B cell (primary cell): Measurements from ENCODE around the gene DENND5B. TPM values are rescaled to one million over a fixed set of nuclear protein-coding genes. Genes with fewer than 3 reads are reported as not detected.

Source experiments
- ATAC-seq: fragments of 200-7000 bp; cut with Tn5 transposase; one replicate; pipeline ENCODE4 v1.10.0; 2021; ENCODE audit warnings: low read depth, mild to moderate bottlenecking, moderate number of reproducible peaks, moderate library complexity
- CTCF ChIA-PET: fragments of 350-600 bp; sonication (Branson Sonifier 250); formaldehyde crosslinking; loops from one replicate; lab custom pipeline; 2021; ENCODE audit warnings: antibody characterized with exemption, inconsistent platforms; lab: Charles Lee
- POLR2A ChIA-PET: fragments of 350-600 bp; sonication (Branson Sonifier 250); formaldehyde crosslinking; loops from one replicate; lab custom pipeline; 2021; ENCODE audit warnings: antibody characterized with exemption; lab: Charles Lee
- DNase-seq: peaks from one replicate; pipeline ENCODE4 v3.0.0; 2013
- H2AFZ ChIP-seq: 2 replicates; pipeline ENCODE4 v1.6.1; 2012; ENCODE audit warnings: mild to moderate bottlenecking, low read depth, low read length; ENCODE audit not compliant: insufficient read depth, poor library complexity, severe bottlenecking
- H3K27ac ChIP-seq, 2 donors: 1 replicate in 1 of 2; 2 replicates in 1 of 2; pipeline ENCODE4 v1.5.1; 2012 to 2013; ENCODE audit warnings: low read length in 2 of 2, mild to moderate bottlenecking in 2 of 2, moderate library complexity in 1 of 2
- H3K27me3 ChIP-seq, 4 experiments: fragments of 200-600 bp in 1 of 4; sonication (generic) in 1 of 4; replicated peaks in 1 of 4; 1 replicate in 2 of 4; 2 replicates in 2 of 4; pipeline versions ENCODE4 v1.6.1 to v1.7.0; 2013 to 2016; ENCODE audit warnings: low read length in 3 of 4, mild to moderate bottlenecking in 2 of 4, mixed read lengths in 1 of 4, moderate library complexity in 1 of 4; ENCODE audit not compliant: insufficient read depth in 4 of 4, control insufficient read depth in 3 of 4; ENCODE audit errors: control extremely low read depth in 1 of 4
- H3K36me3 ChIP-seq, 2 experiments: replicated peaks in 1 of 2; 1 replicate in 1 of 2; 2 replicates in 1 of 2; pipeline versions ENCODE4 v1.6.1 to v1.7.1; 2013; ENCODE audit warnings: low read length in 1 of 2; ENCODE audit not compliant: insufficient read depth in 2 of 2, control insufficient read depth in 1 of 2; ENCODE audit errors: control extremely low read depth in 1 of 2, extremely low read depth in 1 of 2
- H3K4me1 ChIP-seq, 2 donors: fragments of 200-600 bp in 1 of 2; sonication (generic) in 1 of 2; 1 replicate in 1 of 2; 2 replicates in 1 of 2; pipeline versions ENCODE4 v1.5.1 to v1.6.1; 2013 to 2017; ENCODE audit warnings: low read length in 2 of 2; ENCODE audit not compliant: control insufficient read depth in 2 of 2, insufficient read depth in 2 of 2
- H3K4me2 ChIP-seq: replicated peaks from 2 replicates; pipeline ENCODE3; 2012; ENCODE audit warnings: mild to moderate bottlenecking, low read depth, low read length; ENCODE audit not compliant: poor library complexity, severe bottlenecking
- H3K4me3 ChIP-seq, 5 experiments: fragments of 200-600 bp in 1 of 5; sonication (generic) in 1 of 5; 1 replicate in 3 of 5; 2 replicates in 2 of 5; pipeline versions ENCODE4 v1.5.1 to v1.7.0; 2011 to 2016; ENCODE audit warnings: low read length in 4 of 5, mild to moderate bottlenecking in 4 of 5, low read depth in 2 of 5, control low read depth in 1 of 5, moderate library complexity in 1 of 5; ENCODE audit not compliant: insufficient read depth in 1 of 5; ENCODE audit errors: control extremely low read depth in 1 of 5, extremely low read depth in 1 of 5
- H3K79me2 ChIP-seq: fragments of 200-600 bp; sonication (generic); one replicate; pipeline ENCODE4 v1.6.0; 2016; ENCODE audit warnings: low read length; ENCODE audit not compliant: control insufficient read depth, insufficient read depth
- H3K9ac ChIP-seq: fragments of 200-600 bp; sonication (generic); 2 replicates; pipeline ENCODE4 v1.6.1; 2017; ENCODE audit warnings: mild to moderate bottlenecking, low read length, moderate library complexity
- H3K9me3 ChIP-seq, 3 donors: one replicate each; pipeline versions ENCODE4 v1.6.1 to v1.7.1; 2013; ENCODE audit warnings: low read length in 2 of 3; ENCODE audit not compliant: control insufficient read depth in 2 of 3, insufficient read depth in 1 of 3; ENCODE audit errors: control extremely low read depth in 1 of 3
- H4K20me1 ChIP-seq: 2 replicates; pipeline ENCODE4 v1.6.0; 2012; ENCODE audit warnings: mild to moderate bottlenecking, low read length; ENCODE audit not compliant: insufficient read depth, control insufficient read depth, poor library complexity, severe bottlenecking
- H3K27ac Mint-ChIP-seq: one replicate; pipeline ENCODE4 v1.8.0; 2021; ENCODE audit warnings: mixed read lengths
- H3K27me3 Mint-ChIP-seq: one replicate; pipeline ENCODE4 v1.8.0; 2021; ENCODE audit warnings: mixed read lengths
- H3K4me1 Mint-ChIP-seq: one replicate; pipeline ENCODE4 v1.8.0; 2021; ENCODE audit warnings: mixed read lengths
- H3K4me3 Mint-ChIP-seq: one replicate; pipeline ENCODE4 v1.8.0; 2021; ENCODE audit warnings: mixed read lengths
- H3K9me3 Mint-ChIP-seq: one replicate; pipeline ENCODE4 v1.8.0; 2022; ENCODE audit warnings: mixed read lengths; ENCODE audit not compliant: insufficient read depth
- EZH2 ChIP-seq: IDR thresholded peaks from 2 replicates; pipeline ENCODE4 v1.6.1; 2012; ENCODE audit warnings: borderline replicate concordance, low read depth, mild to moderate bottlenecking, moderate library complexity, low read length; ENCODE audit not compliant: insufficient read depth, poor library complexity, severe bottlenecking
- whole genome bisulfite sequencing: methylation state at CpG from one replicate; pipeline ENCODE4 v1.1.5; 2013; ENCODE audit warnings: missing lambda C conversion rate; ENCODE audit not compliant: insufficient coverage; 5-methylcytosine and 5-hydroxymethylcytosine counted together
- intact Hi-C: fragments of 100-400 bp; cut with micrococcal nuclease; formaldehyde crosslinking; loops from one replicate; pipeline ENCODE4 v1.10.0; 2022
- polyA plus RNA-seq: library from polyadenylated mRNA; depleted of rRNA; stranded (reverse); fragments of >200 nt; gene quantifications from 2 replicates; pipeline ENCODE4 v1.2.3, GENCODE V29; 2012
- total RNA-seq, 2 donors: library from RNA; stranded (reverse); fragments of 120-200 nt in 1 of 2; gene quantifications; 1 replicate in 1 of 2; 2 replicates in 1 of 2; pipeline versions ENCODE4 v1.2.3 to v1.2.4, GENCODE V29; 2013 to 2022
- TF ChIP-seq, protein P1 (sequence below): fragments of 200-600 bp; IDR thresholded peaks from one replicate; pipeline ENCODE4 v1.8.0; 2022; ENCODE audit warnings: antibody characterized with exemption, mild to moderate bottlenecking

Gene DENND5B
- total and polyA plus RNA-seq, 2 donors (not counting 1 experiment from before 2014, with no cell fraction given): 18.7 to 55.3 TPM

DNA sequence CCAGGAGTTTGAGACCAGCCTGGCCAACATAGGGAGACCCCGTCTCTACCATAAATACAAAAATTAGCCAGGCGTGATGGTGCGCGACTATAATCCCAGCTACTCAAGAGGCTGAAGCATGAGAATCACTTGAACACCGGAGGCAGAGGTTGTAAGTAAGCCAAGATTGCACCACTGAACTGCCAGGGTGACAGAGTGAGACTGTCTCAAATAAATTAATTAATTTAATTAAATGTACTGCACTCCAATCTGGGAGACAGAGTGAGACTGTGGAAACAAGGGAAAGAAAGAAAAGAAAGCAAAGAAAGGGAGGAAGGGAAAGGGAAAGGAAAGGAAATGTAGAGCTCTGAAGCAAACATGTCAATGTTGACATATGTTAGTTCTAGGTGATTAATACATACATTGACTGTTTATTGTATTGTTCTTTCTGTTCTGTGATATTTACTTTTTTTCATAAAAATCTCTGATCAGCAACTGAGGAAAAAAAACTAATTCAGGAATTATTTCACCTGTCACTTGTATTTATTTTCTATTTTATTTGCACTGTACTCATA, 99.6 kb downstream of the DENND5B start:
- CTCF ChIA-PET: interaction anchor here (1.4 kb wide), 1 partner anchor 12 kb away, joined by 3 read pairs; no protein-coding TSS in a partner anchor
- Histone ChIP-seq H4K20me1 (peaks cover 10% of the 10 kb centered on the region), H3K4me1 (no peaks in the 10 kb centered on the region), H3K9me3 (peaks cover 0 to 1% (median 0%) of the 10 kb centered on the region in 3 donors), H2AFZ (no peak overlapping the region), H3K9ac (no peak overlapping the region), H3K27me3 (no peaks in the 10 kb centered on the region), H3K79me2 (peaks cover 27% of the 10 kb centered on the region), H3K36me3 (peaks cover 13 to 49% of the 10 kb centered on the region in 2 experiments), H3K27ac (no peak overlapping the region), H3K4me2 (no peak overlapping the region), H3K4me3 (no peak overlapping the region)
- POLR2A ChIA-PET: no interaction called here
- ATAC-seq: no peak
- WGBS: 100% methylated on average over 1 of the region's 5 CpGs
- Mint-ChIP-seq H3K4me3 (no peak overlapping the region), H3K27me3 (no peaks in the 10 kb centered on the region), H3K27ac (no peak overlapping the region), H3K9me3 (no peaks in the 10 kb centered on the region), H3K4me1 (peaks cover 12% of the 10 kb centered on the region)
- intact Hi-C loops: no loop called here
- no peak for TF ChIP-seq EZH2
- TF ChIP-seq, protein P1, sequence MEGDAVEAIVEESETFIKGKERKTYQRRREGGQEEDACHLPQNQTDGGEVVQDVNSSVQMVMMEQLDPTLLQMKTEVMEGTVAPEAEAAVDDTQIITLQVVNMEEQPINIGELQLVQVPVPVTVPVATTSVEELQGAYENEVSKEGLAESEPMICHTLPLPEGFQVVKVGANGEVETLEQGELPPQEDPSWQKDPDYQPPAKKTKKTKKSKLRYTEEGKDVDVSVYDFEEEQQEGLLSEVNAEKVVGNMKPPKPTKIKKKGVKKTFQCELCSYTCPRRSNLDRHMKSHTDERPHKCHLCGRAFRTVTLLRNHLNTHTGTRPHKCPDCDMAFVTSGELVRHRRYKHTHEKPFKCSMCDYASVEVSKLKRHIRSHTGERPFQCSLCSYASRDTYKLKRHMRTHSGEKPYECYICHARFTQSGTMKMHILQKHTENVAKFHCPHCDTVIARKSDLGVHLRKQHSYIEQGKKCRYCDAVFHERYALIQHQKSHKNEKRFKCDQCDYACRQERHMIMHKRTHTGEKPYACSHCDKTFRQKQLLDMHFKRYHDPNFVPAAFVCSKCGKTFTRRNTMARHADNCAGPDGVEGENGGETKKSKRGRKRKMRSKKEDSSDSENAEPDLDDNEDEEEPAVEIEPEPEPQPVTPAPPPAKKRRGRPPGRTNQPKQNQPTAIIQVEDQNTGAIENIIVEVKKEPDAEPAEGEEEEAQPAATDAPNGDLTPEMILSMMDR: no peak
- no peak for DNase-seq

- H3K4me1 Mint-ChIP-seq: peaks cover 2% of the 10 kb centered on the region
- Histone ChIP-seq H3K9me3 (peaks cover 0 to 1% (median 0%) of the 10 kb centered on the region in 3 donors), H3K4me2 (no peak overlapping the region), H3K4me1 (no peaks in the 10 kb centered on the region), H2AFZ (no peak overlapping the region), H3K27me3 (no peaks in the 10 kb centered on the region), H3K79me2 (peaks cover 42% of the 10 kb centered on the region), H3K9ac (no peak overlapping the region), H3K36me3 (peaks cover 10 to 31% of the 10 kb centered on the region in 2 experiments), H4K20me1 (peaks cover 25% of the 10 kb centered on the region), H3K4me3 (no peak overlapping the region), H3K27ac (no peak overlapping the region)
- ChIA-PET CTCF (no interaction called here), POLR2A (no interaction called here)
- no peak overlapping the region for H3K27ac Mint-ChIP-seq
- H3K4me3 Mint-ChIP-seq: no peak overlapping the region
- WGBS: 86% methylated on average over 1 of the region's 4 CpGs
- intact Hi-C loops: no loop called here
- no peak for TF ChIP-seq EZH2
- TF ChIP-seq, protein P1: no peak
- H3K9me3 Mint-ChIP-seq: no peaks in the 10 kb centered on the region
- ATAC-seq: no peak
- H3K27me3 Mint-ChIP-seq: no peaks in the 10 kb centered on the region
- no peak for DNase-seq
These were observed 102.1 kb downstream of the DENND5B start for GRCh38 chr12:31488737-31489338.
